Measurements from ENCODE around the gene VSIG4.

The VSIG4 gene

GRCh38 chrX:66024092-66024467 lies 15.8 kb downstream of the VSIG4 start:
- no peak for DNase-seq (ENCODE audit: low read depth in 4 of 4, low spot score in 1 of 4)

- DNase-seq (ENCODE audit: low read depth in 4 of 4, low spot score in 1 of 4) = no peak
These were observed 16.3 kb downstream of the VSIG4 start for GRCh38 chrX:66023385-66024091.

- DNase-seq (ENCODE audit: low read depth in 4 of 4, low spot score in 1 of 4) = no peak
These were observed 17.1 kb downstream of the VSIG4 start for GRCh38 chrX:66022632-66023384.

DNA sequence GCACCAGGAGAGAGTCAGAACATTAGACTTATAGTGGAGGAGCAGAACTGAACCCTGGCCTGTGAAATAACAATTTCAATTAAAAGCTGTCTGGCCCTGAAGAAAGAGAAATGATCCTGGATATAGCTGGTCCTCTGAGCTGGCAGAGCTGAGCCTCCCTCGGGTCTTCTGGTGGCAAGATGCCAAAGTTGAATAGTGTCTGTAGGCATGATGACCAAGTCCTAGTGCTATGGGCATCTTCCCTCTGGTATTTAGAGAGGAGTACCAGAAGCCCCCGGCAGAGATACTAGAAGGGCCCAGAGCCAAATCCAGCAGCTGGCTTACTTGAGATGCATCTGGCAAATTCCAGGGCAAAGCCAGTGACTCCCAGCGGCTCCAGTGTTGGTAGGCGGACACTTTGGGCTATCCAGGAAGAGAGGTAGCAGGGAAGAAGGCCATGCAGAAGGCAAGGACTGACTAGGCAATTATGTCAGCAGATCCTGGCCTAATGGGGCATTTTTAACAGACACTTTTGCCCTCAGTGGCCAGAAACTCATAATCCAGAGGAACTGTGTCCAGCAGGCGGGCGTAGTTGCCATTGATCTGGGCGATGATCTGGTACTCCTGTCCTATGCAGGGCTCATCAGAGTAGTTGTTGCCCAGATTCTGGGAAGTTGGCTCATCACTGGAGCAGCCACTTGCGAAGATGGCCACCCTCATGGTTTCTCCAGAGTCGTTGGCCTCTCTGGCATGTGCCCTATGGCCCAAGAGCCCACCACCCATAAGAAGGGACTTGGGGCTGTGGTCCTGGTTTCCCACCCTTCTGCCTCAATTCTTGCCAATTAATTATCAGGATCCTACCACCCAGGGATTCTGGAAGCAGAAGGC lies 17.9 kb downstream of the VSIG4 start:
- DNase-seq (ENCODE audit: low read depth in 4 of 4, low spot score in 1 of 4) = no peak

GRCh38 chrX:66021401-66021764 lies 18.5 kb downstream of the VSIG4 start:
- DNase-seq (ENCODE audit: low read depth in 4 of 4, low spot score in 1 of 4) = no peak

DNA sequence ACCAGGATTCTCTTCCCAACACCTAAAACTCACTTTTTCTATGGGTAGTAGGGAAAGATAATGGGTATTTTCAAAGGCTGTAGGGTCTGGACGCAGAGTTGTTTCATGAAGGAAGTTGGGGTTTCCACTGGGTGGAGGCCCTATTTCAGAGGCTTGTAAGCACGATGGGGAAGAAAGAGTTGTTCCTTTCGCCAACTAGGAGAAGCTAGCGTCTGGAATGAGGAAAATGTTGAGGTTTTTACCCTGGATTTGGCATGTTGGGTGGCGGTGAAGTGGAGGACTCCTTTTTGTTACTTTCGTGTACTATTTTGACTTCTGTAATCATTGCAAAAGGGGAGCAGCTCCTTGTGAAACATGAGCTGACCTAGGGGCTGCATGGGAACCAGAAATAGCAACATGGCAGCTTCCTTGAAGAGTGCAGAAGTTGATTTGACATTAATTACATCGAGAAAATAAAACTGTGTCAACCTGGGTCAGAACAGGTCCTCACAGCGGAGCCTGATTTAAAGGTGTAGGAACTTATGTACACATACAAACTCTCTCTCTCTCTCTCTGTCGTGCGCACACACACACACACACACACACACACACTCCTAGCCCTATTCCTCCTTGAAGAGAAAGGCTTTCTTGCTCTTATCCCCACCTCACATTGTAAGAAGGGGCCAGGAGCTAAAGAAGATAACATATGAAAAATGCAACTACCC lies 19.1 kb downstream of the VSIG4 start:
- no peak for DNase-seq (ENCODE audit: low read depth in 4 of 4, low spot score in 1 of 4)

GRCh38 chrX:66019974-66020373 lies 19.9 kb downstream of the VSIG4 start:
- DNase-seq (ENCODE audit: low read depth in 4 of 4, low spot score in 1 of 4) = no peak

DNA sequence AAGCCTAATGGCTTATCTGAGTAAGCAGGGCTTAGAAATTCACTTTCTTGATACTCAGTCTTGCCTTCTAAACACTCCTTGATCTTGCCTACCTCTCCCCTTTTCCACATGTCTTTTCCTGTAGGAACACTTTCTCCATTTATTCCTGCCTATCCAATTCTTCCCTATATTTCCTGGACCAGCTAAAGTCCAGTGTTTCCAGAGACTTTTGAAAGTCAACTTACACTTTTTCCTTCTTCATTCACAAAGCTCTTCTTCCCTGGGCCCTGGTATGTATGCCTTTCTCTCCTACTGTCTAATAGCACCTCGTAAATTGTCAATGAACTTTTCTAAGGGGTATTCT lies 20.6 kb downstream of the VSIG4 start:
- no peak for DNase-seq (ENCODE audit: low read depth in 4 of 4, low spot score in 1 of 4)

DNA sequence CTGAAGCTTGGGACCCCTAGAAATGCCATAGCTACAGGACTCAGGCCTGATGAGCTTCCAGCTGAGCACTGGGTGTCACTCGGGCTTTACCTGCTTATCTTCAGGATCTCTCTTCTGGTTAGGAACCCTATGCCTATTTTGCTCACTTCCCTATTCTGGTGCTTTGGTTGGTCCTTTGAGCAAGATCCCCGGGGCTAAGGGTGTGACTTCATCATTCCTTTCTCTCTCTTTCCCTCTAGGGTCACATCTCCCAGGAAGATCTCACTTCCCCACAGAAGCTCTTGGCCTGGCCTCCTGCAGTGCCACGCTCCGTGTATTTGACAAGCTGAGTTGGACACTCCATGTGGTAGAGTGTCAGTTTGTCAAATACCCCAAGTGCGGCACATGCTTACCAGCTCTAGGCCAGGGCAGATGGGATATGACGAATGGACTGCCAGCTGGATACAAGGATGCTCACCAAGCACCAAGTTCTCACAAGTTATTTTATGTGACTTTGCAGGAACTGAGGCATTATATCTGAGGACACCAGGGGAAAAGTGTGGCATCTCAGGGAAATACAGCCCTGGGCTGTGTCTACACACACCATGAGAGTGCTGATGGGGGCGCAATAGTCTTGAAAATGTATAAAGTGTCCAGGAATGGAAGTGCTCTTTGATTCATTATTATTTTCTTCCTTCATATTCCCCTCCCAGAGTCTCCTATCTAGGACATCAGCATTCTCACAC lies 21.1 kb downstream of the VSIG4 start:
- DNase-seq (ENCODE audit: low read depth in 4 of 4, low spot score in 1 of 4) = no peak

GRCh38 chrX:66017659-66018170 lies 22.2 kb downstream of the VSIG4 start:
- no peak for DNase-seq (ENCODE audit: low read depth in 4 of 4, low spot score in 1 of 4)

- no peak for DNase-seq (ENCODE audit: low read depth in 4 of 4, low spot score in 1 of 4)
These were observed 22.8 kb downstream of the VSIG4 start for GRCh38 chrX:66016905-66017658.

GRCh38 chrX:66015900-66016689 lies 23.8 kb downstream of the VSIG4 start:
- DNase-seq (ENCODE audit: low read depth in 4 of 4, low spot score in 1 of 4) = no peak

- DNase-seq (ENCODE audit: low read depth in 4 of 4, low spot score in 1 of 4) = no peak
These were observed 24.6 kb downstream of the VSIG4 start for GRCh38 chrX:66015152-66015831.

GRCh38 chrX:66014556-66014955 lies 25.3 kb downstream of the VSIG4 start:
- no peak for DNase-seq (ENCODE audit: low read depth in 4 of 4, low spot score in 1 of 4)

GRCh38 chrX:66014084-66014483 lies 25.8 kb downstream of the VSIG4 start:
- DNase-seq (ENCODE audit: low read depth in 4 of 4, low spot score in 1 of 4) = no peak

- no peak for DNase-seq (ENCODE audit: low read depth in 4 of 4, low spot score in 1 of 4)
These were observed 26.6 kb downstream of the VSIG4 start for GRCh38 chrX:66013194-66013816.

DNA sequence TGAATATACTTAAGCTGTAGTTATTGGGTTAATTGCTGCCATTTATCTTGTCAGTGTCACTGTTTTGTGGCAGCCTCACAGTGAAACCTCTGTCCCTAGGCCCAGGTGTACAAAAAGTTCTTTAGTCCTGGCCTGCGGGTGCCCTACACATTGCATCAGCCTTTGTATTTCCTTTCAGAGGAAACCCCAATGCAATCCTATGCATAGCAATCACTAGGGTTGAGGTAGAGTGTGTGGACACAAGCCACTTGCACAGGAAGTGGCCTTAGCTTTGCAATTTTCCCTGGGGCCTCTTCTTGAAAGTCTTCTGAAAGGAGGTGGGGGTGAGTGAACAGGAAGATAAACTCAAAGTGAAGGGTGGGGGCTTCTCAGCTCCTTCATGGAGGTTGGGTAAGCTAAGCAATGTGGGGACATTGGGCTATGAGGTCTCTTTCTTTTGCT lies 27.8 kb downstream of the VSIG4 start:
- no peak for DNase-seq (ENCODE audit: low read depth in 4 of 4, low spot score in 1 of 4)

All from stimulated activated CD4-positive, alpha-beta T cell treated with anti-CD3 and anti-CD28 coated beads, Interleukin-1b, Interleukin-23, amount 100 ng/mL, for 24 hours (primary cell).